Measurements from ENCODE around the gene MRFAP1L1. TPM values are rescaled to one million over a fixed set of nuclear protein-coding genes. Genes with fewer than 3 reads are reported as not detected.

The MRFAP1L1 gene
- total and polyA plus RNA-seq, 2 donors (not counting 3 experiments of a cell fraction or from before 2014, with no cell fraction given) = 28.7 to 42.0 TPM

DNA sequence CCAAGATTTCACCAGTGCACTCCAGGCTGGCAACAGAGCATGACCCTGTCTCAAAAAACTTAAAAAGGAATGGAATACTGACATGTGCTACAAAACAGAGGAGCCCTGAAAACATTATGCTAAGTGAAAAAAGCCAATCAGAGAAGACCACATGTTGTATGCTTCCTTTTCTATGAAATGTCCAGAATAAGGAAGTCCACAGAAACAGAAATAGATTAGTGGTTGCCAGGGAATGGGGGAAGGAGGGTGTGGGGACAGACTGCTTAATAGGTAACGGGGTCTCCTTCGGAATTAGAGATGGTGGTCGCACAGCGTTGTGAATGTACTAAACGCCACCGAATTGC is 42.8 kb upstream of the MRFAP1L1 start:
- DNase-seq (ENCODE audit: low read depth, low spot score) (no peak), FAIRE-seq (no peak)
- Histone ChIP-seq H3K4me1 (ENCODE audit: control insufficient read depth, extremely low read depth, insufficient read depth, low read length) (peaks cover 6% of the 10 kb centered on the region), H2AFZ (ENCODE audit: low read depth, low read length) (no peak overlapping the region), H3K9ac (replicated peaks; ENCODE audit: extremely low read depth, insufficient read depth, low read length) (no peak overlapping the region), H3K27me3 (ENCODE audit: control insufficient read depth in 2 of 2, insufficient read depth in 2 of 2, low read length in 2 of 2) (no peaks in the 10 kb centered on the region), H3K79me2 (ENCODE audit: control insufficient read depth, insufficient read depth, low read length) (no peaks in the 10 kb centered on the region), H3K9me1 (replicated peaks; ENCODE audit: control insufficient read depth, extremely low read depth, insufficient read depth, low read length) (no peaks in the 10 kb centered on the region), H3K4me3 (replicated peaks in 1 of 3; ENCODE audit: insufficient read depth in 1 of 3, low read depth in 1 of 3, low read length in 3 of 3) (no peak overlapping the region), H3K27ac (ENCODE audit: insufficient read depth, low read depth, low read length) (no peak overlapping the region), H3K9me3 (replicated peaks; ENCODE audit: control insufficient read depth, insufficient read depth, low read length) (no peaks in the 10 kb centered on the region), H3K4me2 (ENCODE audit: insufficient read depth, low read length) (no peak overlapping the region), H3K36me3 (ENCODE audit: control insufficient read depth in 2 of 2, extremely low read depth in 1 of 2, insufficient read depth in 2 of 2, low read length in 2 of 2) (no peaks in the 10 kb centered on the region), H4K20me1 (replicated peaks; ENCODE audit: control insufficient read depth, extremely low read depth, insufficient read depth, low read length) (no peaks in the 10 kb centered on the region)
- intact Hi-C loops (cut with micrococcal nuclease) = no loop called here
- TF ChIP-seq, protein P1, sequence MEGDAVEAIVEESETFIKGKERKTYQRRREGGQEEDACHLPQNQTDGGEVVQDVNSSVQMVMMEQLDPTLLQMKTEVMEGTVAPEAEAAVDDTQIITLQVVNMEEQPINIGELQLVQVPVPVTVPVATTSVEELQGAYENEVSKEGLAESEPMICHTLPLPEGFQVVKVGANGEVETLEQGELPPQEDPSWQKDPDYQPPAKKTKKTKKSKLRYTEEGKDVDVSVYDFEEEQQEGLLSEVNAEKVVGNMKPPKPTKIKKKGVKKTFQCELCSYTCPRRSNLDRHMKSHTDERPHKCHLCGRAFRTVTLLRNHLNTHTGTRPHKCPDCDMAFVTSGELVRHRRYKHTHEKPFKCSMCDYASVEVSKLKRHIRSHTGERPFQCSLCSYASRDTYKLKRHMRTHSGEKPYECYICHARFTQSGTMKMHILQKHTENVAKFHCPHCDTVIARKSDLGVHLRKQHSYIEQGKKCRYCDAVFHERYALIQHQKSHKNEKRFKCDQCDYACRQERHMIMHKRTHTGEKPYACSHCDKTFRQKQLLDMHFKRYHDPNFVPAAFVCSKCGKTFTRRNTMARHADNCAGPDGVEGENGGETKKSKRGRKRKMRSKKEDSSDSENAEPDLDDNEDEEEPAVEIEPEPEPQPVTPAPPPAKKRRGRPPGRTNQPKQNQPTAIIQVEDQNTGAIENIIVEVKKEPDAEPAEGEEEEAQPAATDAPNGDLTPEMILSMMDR (IDR thresholded peaks at IDR 0.05; ENCODE audit: extremely low read depth in 1 of 2, insufficient read depth in 1 of 2, low read depth in 1 of 2, low read length in 2 of 2) = no peak
- TF ChIP-seq EZH2 (IDR thresholded peaks at IDR 0.05; ENCODE audit: borderline replicate concordance, low read depth, low read length, severe bottlenecking) (no peak), GATA2 (IDR thresholded peaks at IDR 0.05; ENCODE audit: insufficient read depth, insufficient read length, low read depth, low read length) (no peak), FOS (IDR thresholded peaks at IDR 0.05; ENCODE audit: borderline replicate concordance, insufficient read depth, low read length) (no peak), POLR2A (IDR thresholded peaks at IDR 0.05; ENCODE audit: low read depth, low read length) (no peak), MYC (IDR thresholded peaks at IDR 0.05; ENCODE audit: low read depth, low read length) (no peak), POLR2AphosphoS5 (IDR thresholded peaks at IDR 0.05; ENCODE audit: insufficient read depth, low read depth, low read length) (no peak), JUN (IDR thresholded peaks at IDR 0.05; ENCODE audit: borderline replicate concordance, insufficient read depth, insufficient read length, low read depth) (no peak)
- TF ChIP-seq, protein P2, sequence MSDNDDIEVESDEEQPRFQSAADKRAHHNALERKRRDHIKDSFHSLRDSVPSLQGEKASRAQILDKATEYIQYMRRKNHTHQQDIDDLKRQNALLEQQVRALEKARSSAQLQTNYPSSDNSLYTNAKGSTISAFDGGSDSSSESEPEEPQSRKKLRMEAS (IDR thresholded peaks at IDR 0.05; ENCODE audit: insufficient read depth, insufficient read length) = no peak
- POLR2A ChIA-PET = no interaction called here
- CTCF ChIA-PET = no interaction called here
- dilution Hi-C loops (cut with MboI; ENCODE audit: extremely low pct_ligation_motif_present, low sequenced_read_pairs) = no loop called here
- BruUV-seq (replicated peaks) = no TSS peak

Data from endothelial cell of umbilical vein (primary cell).